CD14-positive monocyte (primary cell): Measurements from ENCODE around the gene PKIB. TPM values are rescaled to one million over a fixed set of nuclear protein-coding genes. Genes with fewer than 3 reads are reported as not detected.

Experiments used
- DNase-seq, 3 donors: peaks; one replicate each; pipeline ENCODE4 v3.0.0-alpha.2; 2011 to 2022
- H2AFZ ChIP-seq: 2 replicates; pipeline ENCODE4 v1.6.0; 2012; ENCODE audit warnings: mild to moderate bottlenecking, low read depth, low read length, inconsistent platforms; ENCODE audit not compliant: insufficient read depth, poor library complexity, severe bottlenecking
- H3K27ac ChIP-seq, 2 donors: 1 replicate in 1 of 2; 2 replicates in 1 of 2; pipeline ENCODE4 v1.5.1; 2012 to 2013; ENCODE audit warnings: low read length in 2 of 2, control low read depth in 1 of 2, inconsistent platforms in 1 of 2, low read depth in 1 of 2, mild to moderate bottlenecking in 1 of 2
- H3K27me3 ChIP-seq, 2 donors: one replicate each; pipeline versions ENCODE4 v1.6.0 to v1.6.1; 2011 to 2013; ENCODE audit warnings: low read length in 2 of 2; ENCODE audit not compliant: control insufficient read depth in 2 of 2, insufficient read depth in 2 of 2
- H3K36me3 ChIP-seq, 2 donors: replicated peaks in 1 of 2; 1 replicate in 1 of 2; 2 replicates in 1 of 2; pipeline versions ENCODE4 v1.5.1 to v1.6.1; 2012 to 2013; ENCODE audit warnings: low read length in 2 of 2, control low read depth in 1 of 2, inconsistent platforms in 1 of 2, mild to moderate bottlenecking in 1 of 2; ENCODE audit not compliant: insufficient read depth in 2 of 2, control insufficient read depth in 1 of 2
- H3K4me1 ChIP-seq, 2 donors: 1 replicate in 1 of 2; 2 replicates in 1 of 2; pipeline versions ENCODE4 v1.5.1 to v1.6.1; 2012 to 2013; ENCODE audit warnings: low read length in 2 of 2, control low read depth in 1 of 2, inconsistent platforms in 1 of 2, mild to moderate bottlenecking in 1 of 2, moderate library complexity in 1 of 2; ENCODE audit not compliant: insufficient read depth in 2 of 2, control insufficient read depth in 1 of 2
- H3K4me2 ChIP-seq: replicated peaks from 2 replicates; pipeline ENCODE3; 2012; ENCODE audit warnings: low read length, moderate library complexity, mild to moderate bottlenecking; ENCODE audit not compliant: poor library complexity, severe bottlenecking; ENCODE audit errors: extremely low read depth
- H3K4me3 ChIP-seq, 3 experiments: fragments of 200-600 bp in 1 of 3; sonication (generic) in 1 of 3; replicated peaks in 1 of 3; 1 replicate in 2 of 3; 2 replicates in 1 of 3; pipeline ENCODE4 v1.5.1; 2011 to 2013; ENCODE audit warnings: low read length in 3 of 3, mild to moderate bottlenecking in 3 of 3, control low read depth in 2 of 3, low read depth in 2 of 3, inconsistent platforms in 1 of 3, moderate library complexity in 1 of 3
- H3K79me2 ChIP-seq: 2 replicates; pipeline ENCODE4 v1.6.0; 2012; ENCODE audit warnings: mild to moderate bottlenecking, control low read depth, inconsistent platforms, low read length, moderate library complexity; ENCODE audit not compliant: insufficient read depth
- H3K9ac ChIP-seq: 2 replicates; pipeline ENCODE4 v1.6.0; 2017; ENCODE audit warnings: low read length, mild to moderate bottlenecking; ENCODE audit not compliant: insufficient read depth, poor library complexity, severe bottlenecking
- H3K9me3 ChIP-seq, 2 donors: replicated peaks in 1 of 2; 1 replicate in 1 of 2; 2 replicates in 1 of 2; pipeline versions ENCODE4 v1.5.1 to v1.6.1; 2012 to 2013; ENCODE audit warnings: low read length in 2 of 2, control low read depth in 1 of 2; ENCODE audit not compliant: control insufficient read depth in 1 of 2, insufficient read depth in 1 of 2
- H4K20me1 ChIP-seq: 2 replicates; pipeline ENCODE4 v1.6.0; 2012; ENCODE audit warnings: mild to moderate bottlenecking, low read length, control low read depth, moderate library complexity; ENCODE audit not compliant: insufficient read depth
- H3K27ac Mint-ChIP-seq, 7 donors: one replicate each; pipeline ENCODE4 v1.8.0; 2020; ENCODE audit warnings: mild to moderate bottlenecking in 7 of 7, mixed read lengths in 7 of 7, moderate library complexity in 6 of 7, inconsistent platforms in 2 of 7
- H3K27me3 Mint-ChIP-seq, 3 donors: one replicate each; pipeline ENCODE4 v1.8.0; 2021 to 2022; ENCODE audit warnings: low read depth in 3 of 3, mild to moderate bottlenecking in 3 of 3, mixed read lengths in 3 of 3, moderate library complexity in 3 of 3, inconsistent platforms in 1 of 3
- H3K36me3 Mint-ChIP-seq, 2 donors: one replicate each; pipeline ENCODE4 v1.8.0; 2020; ENCODE audit warnings: mixed read lengths in 2 of 2, inconsistent platforms in 1 of 2, mild to moderate bottlenecking in 1 of 2
- H3K4me1 Mint-ChIP-seq: one replicate; pipeline ENCODE4 v1.8.0; 2020; ENCODE audit warnings: mild to moderate bottlenecking, mixed read lengths
- H3K4me3 Mint-ChIP-seq, 2 donors: one replicate each; pipeline ENCODE4 v1.8.0; 2020; ENCODE audit warnings: mild to moderate bottlenecking in 2 of 2, mixed read lengths in 2 of 2, moderate library complexity in 1 of 2
- H3K9me3 Mint-ChIP-seq, 7 donors: one replicate each; pipeline ENCODE4 v1.8.0; 2020 to 2022; ENCODE audit warnings: mixed read lengths in 7 of 7, mild to moderate bottlenecking in 6 of 7, moderate library complexity in 6 of 7, inconsistent platforms in 2 of 7
- WGBS: methylation state at CpG from one replicate; pipeline ENCODE4 v1.1.5; 2013; ENCODE audit warnings: missing lambda C conversion rate; ENCODE audit not compliant: insufficient coverage; 5-methylcytosine and 5-hydroxymethylcytosine counted together
- intact Hi-C, 2 donors: fragments of 100-400 bp; cut with micrococcal nuclease; formaldehyde crosslinking; loops; one replicate each; pipeline versions ENCODE4 v1.15.0 to v1.15.1; 2023
- polyA plus RNA-seq, 3 donors: library from polyadenylated mRNA; depleted of rRNA in 1 of 3; unstranded in 2 of 3; stranded (reverse) in 1 of 3; fragments of 300-500 nt in 2 of 3; fragments of >200 nt in 1 of 3; fragmentation: Illumina TruSeq in 2 of 3; gene quantifications; 1 replicate in 2 of 3; 2 replicates in 1 of 3; pipeline ENCODE4 v1.2.3, GENCODE V29; 2012 to 2021
- TF ChIP-seq, protein P1 (sequence below): fragments of 200-600 bp; IDR thresholded peaks from one replicate; pipeline ENCODE4 v1.8.0; 2022; ENCODE audit warnings: antibody characterized with exemption, mild to moderate bottlenecking

The PKIB gene
- polyA plus RNA-seq, 3 donors = 1.3 to 2.0 (median 1.4) TPM

DNA sequence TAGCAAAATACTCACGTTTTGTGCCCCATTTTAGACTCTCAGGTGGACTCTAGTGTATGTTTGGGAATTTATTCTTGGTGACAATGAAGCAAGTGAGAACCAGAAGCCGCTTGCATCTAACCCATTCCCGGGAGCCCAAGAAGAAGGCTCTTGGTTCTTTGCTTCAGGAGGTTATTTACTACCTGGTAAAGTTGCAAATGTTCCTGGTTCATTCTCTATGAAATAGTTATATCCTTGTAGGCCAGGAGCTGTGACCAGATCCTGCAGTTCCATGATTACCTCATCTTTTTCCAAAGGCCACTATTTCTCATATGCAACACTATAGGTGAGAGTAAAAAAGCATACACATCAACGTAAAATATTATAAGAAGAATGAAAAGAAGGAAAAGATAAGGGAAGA is 108.4 kb downstream of the PKIB start:
- Histone ChIP-seq H3K79me2 (no peaks in the 10 kb centered on the region), H4K20me1 (no peaks in the 10 kb centered on the region), H2AFZ (no peak overlapping the region), H3K4me2 (no peak overlapping the region), H3K9ac (no peak overlapping the region), H3K4me3 (no peak overlapping the region), H3K9me3 (no peaks in the 10 kb centered on the region), H3K27ac (no peak overlapping the region), H3K4me1 (peaks cover 16 to 26% of the 10 kb centered on the region in 2 donors), H3K27me3 (no peaks in the 10 kb centered on the region), H3K36me3 (no peaks in the 10 kb centered on the region)
- intact Hi-C loops = loop anchor here in 1 of 2 donors (10.0 kb wide), 1 partner anchor 244 kb away; the partner anchor contains the start of gene SERINC1
- H3K4me3 Mint-ChIP-seq = no peak overlapping the region
- TF ChIP-seq, protein P1, sequence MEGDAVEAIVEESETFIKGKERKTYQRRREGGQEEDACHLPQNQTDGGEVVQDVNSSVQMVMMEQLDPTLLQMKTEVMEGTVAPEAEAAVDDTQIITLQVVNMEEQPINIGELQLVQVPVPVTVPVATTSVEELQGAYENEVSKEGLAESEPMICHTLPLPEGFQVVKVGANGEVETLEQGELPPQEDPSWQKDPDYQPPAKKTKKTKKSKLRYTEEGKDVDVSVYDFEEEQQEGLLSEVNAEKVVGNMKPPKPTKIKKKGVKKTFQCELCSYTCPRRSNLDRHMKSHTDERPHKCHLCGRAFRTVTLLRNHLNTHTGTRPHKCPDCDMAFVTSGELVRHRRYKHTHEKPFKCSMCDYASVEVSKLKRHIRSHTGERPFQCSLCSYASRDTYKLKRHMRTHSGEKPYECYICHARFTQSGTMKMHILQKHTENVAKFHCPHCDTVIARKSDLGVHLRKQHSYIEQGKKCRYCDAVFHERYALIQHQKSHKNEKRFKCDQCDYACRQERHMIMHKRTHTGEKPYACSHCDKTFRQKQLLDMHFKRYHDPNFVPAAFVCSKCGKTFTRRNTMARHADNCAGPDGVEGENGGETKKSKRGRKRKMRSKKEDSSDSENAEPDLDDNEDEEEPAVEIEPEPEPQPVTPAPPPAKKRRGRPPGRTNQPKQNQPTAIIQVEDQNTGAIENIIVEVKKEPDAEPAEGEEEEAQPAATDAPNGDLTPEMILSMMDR = no peak
- no peaks in the 10 kb centered on the region for H3K9me3 Mint-ChIP-seq
- peaks cover 22% of the 10 kb centered on the region for H3K4me1 Mint-ChIP-seq
- no peak for DNase-seq
- no peaks in the 10 kb centered on the region for H3K27me3 Mint-ChIP-seq
- H3K27ac Mint-ChIP-seq = no peak overlapping the region
- 100% methylated on average over 1 of the region's 4 CpGs for WGBS
- no peaks in the 10 kb centered on the region for H3K36me3 Mint-ChIP-seq

DNA sequence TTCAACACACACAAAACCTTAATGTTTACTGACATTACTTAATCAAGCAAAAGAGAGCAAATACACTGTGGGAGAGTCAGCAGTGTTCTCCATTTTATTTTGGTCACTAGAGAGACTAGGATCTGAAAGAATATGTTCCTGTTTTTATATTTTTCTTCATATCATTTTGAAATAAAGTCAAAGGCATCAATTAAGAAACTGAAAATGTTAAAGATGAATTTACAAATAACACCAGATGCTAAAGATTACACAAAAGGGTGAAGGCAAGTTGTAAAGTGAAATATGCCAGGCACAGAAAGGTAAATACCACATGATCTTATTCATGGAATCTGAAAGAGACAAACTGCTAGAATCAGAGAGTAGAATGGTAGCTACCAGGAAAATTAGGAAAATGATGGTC is 109.0 kb downstream of the PKIB start:
- peak in 1 of 3 donors; percentile 13 for DNase-seq
- no peaks in the 10 kb centered on the region for H3K27me3 ChIP-seq
- H4K20me1 ChIP-seq = no peaks in the 10 kb centered on the region
- H3K36me3 Mint-ChIP-seq = no peaks in the 10 kb centered on the region
- H3K4me3 ChIP-seq = no peak overlapping the region
- no peak overlapping the region for H3K4me3 Mint-ChIP-seq
- no peak overlapping the region for H3K27ac ChIP-seq
- H3K4me2 ChIP-seq = no peak overlapping the region
- TF ChIP-seq, protein P1 = no peak
- H3K4me1 Mint-ChIP-seq = peaks cover 22% of the 10 kb centered on the region
- H3K9me3 ChIP-seq = no peaks in the 10 kb centered on the region
- H3K9me3 Mint-ChIP-seq = no peaks in the 10 kb centered on the region
- H2AFZ ChIP-seq = no peak overlapping the region
- H3K4me1 ChIP-seq = peaks cover 13 to 20% of the 10 kb centered on the region in 2 donors
- H3K27me3 Mint-ChIP-seq = no peaks in the 10 kb centered on the region
- no peaks in the 10 kb centered on the region for H3K36me3 ChIP-seq
- H3K9ac ChIP-seq = no peak overlapping the region
- no peaks in the 10 kb centered on the region for H3K79me2 ChIP-seq
- intact Hi-C loops = loop anchor here in 1 of 2 donors (10.0 kb wide), 1 partner anchor 244 kb away; the partner anchor contains the start of gene SERINC1
- H3K27ac Mint-ChIP-seq = peak overlapping the region in 1 of 7 donors; percentile 75
